Measurements from ENCODE around the gene XRN2. TPM values are rescaled to one million over a fixed set of nuclear protein-coding genes. Genes with fewer than 3 reads are reported as not detected.

Gene XRN2
- total and polyA plus RNA-seq, 12 donors, result 12.9 to 89.6 (median 65.5) TPM

GRCh38 chr20:21437816-21438215, 134.7 kb downstream of the XRN2 start:
- no peak for DNase-seq
- 84 to 90% (median 85%) methylated on average over 2 of the region's 2 CpGs for WGBS, 4 donors
- no peaks in the 10 kb centered on the region for H3K36me3 ChIP-seq (replicated peaks in 1 of 2)
- TF ChIP-seq, protein P1, sequence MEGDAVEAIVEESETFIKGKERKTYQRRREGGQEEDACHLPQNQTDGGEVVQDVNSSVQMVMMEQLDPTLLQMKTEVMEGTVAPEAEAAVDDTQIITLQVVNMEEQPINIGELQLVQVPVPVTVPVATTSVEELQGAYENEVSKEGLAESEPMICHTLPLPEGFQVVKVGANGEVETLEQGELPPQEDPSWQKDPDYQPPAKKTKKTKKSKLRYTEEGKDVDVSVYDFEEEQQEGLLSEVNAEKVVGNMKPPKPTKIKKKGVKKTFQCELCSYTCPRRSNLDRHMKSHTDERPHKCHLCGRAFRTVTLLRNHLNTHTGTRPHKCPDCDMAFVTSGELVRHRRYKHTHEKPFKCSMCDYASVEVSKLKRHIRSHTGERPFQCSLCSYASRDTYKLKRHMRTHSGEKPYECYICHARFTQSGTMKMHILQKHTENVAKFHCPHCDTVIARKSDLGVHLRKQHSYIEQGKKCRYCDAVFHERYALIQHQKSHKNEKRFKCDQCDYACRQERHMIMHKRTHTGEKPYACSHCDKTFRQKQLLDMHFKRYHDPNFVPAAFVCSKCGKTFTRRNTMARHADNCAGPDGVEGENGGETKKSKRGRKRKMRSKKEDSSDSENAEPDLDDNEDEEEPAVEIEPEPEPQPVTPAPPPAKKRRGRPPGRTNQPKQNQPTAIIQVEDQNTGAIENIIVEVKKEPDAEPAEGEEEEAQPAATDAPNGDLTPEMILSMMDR (IDR thresholded peaks at IDR 0.05), result no peak
- TF ChIP-seq POLR2A (IDR thresholded peaks at IDR 0.05), result no peak
- H3K9me3 ChIP-seq (replicated peaks in 1 of 3), result no peaks in the 10 kb centered on the region
- peaks cover 13% of the 10 kb centered on the region for H3K27me3 ChIP-seq
- intact Hi-C loops (cut with DNase I), result no loop called here
- no peak overlapping the region for H3K27ac ChIP-seq
- no peak overlapping the region for H3K4me3 ChIP-seq
- no peaks in the 10 kb centered on the region for H3K4me1 ChIP-seq (replicated peaks in 1 of 2)

Small RNA genes within 50 kb of the gene (small RNA-seq; reads per million reads assigned to genes)
- 0 reads per million in 2 donors for gene RN7SKP140

Other genes with a start within 250 kb of the XRN2 start
- under 1 TPM in 1 of 9 donors, not detected in 8; 0.14 TPM for gene LINC00237, start 197.0 kb upstream of the XRN2 start, total RNA-seq
- not detected for gene LINC00237, start 197.0 kb upstream of the XRN2 start, polyA plus RNA-seq
- gene KIZ, start 177.2 kb upstream of the XRN2 start, total RNA-seq, result 10 to 100 TPM; 11.3 to 62.9 (median 14.6) TPM
- gene KIZ, start 177.2 kb upstream of the XRN2 start, polyA plus RNA-seq, result 10 to 100 TPM; 10.4 to 21.2 (median 15.9) TPM
- gene NKX2-4, start 94.2 kb downstream of the XRN2 start, total RNA-seq, result under 1 TPM in 1 of 9 donors, not detected in 8; 0.14 TPM
- gene NKX2-4, start 94.2 kb downstream of the XRN2 start, polyA plus RNA-seq, result not detected
- not detected for gene NKX2-2, start 210.7 kb downstream of the XRN2 start, total RNA-seq
- not detected for gene NKX2-2, start 210.7 kb downstream of the XRN2 start, polyA plus RNA-seq

Measured in adrenal gland (tissue), 12 donors.